HG02852 (cell line): ENCODE measurements around the gene EFNA2.
"Not testable (repeated sequence)": the region's sequence is repeated elsewhere in the genome, so short reads cannot be mapped to it uniquely, and the experiment has no call there.

Experiments used
- ATAC-seq: cut with Tn5 transposase; IDR thresholded peaks from one replicate; pipeline ENCODE4 v1.9.1; 2021; ENCODE audit warnings: mild to moderate bottlenecking, moderate library complexity; ENCODE audit not compliant: unreplicated experiment

The EFNA2 gene

GRCh38 chr19:1285737-1286360, at the start of gene EFNA2:
Gene EFNA2 (plus strand): TSS chr19:1285873. CDS start chr19:1286169, 296 bp downstream.
- ATAC-seq: no peak

DNA sequence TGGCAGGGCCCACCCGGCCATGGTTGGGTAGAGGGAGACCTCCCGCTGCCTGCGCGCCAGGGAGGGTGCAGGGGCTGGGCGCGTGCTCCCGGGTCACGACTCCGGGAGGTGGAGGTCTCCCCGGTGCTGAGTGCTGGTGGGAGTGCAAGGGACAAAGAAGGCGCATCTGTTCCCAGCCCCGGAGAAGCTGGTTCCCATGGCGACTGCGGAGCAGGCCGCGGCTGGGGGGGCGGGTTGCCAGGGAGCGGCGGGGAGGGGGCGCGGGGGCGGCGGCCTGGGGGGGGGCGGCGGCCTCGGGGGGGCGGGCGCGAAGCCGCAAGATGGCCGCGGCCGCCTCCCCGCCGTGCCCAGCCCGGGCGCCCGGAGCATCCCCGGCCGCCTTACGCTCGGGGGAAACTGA, 49.1 kb upstream of the EFNA2 start:
- no peak for ATAC-seq

DNA sequence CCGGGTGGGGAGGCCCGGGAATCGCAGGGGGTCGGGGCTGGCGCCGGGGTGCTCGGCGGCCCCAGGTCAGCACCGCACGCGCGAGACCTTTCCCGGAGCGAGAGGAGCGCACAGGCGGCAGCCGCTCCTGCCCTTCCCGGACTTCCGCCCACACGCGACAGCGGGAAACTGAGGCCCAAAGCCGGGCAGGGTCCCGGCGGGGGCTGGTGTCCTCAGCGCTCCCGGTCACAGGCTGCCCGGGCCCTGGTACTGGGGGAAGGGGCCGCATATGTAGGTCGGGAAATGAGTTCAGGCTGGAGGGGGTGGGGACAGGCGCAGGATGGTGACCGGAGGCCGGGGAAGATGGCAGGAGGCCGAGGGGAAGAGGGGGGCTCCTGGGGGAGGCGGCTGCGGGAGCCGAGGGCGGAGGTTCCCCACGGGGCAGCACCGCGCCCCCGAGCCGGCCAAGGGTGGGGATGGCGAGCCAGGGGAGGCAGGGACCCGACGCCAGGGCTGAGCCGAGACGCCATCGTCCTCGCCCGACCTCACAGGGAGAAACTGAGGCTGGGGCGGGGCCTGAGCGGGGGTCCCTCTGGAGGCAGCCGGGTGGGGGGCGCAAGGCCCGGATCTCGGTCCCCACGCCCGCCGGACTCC, 48.5 kb upstream of the EFNA2 start:
- ATAC-seq: no peak

GRCh38 chr19:1237754-1238368, 47.8 kb upstream of the EFNA2 start, which contains the start of gene CBARP:
Gene CBARP (minus strand): TSS chr19:1238005. CDS start chr19:1236100, 1,905 bp downstream.
- no peak for ATAC-seq

- no peak for ATAC-seq
These were observed 47.0 kb upstream of the EFNA2 start for GRCh38 chr19:1238369-1239303.

- ATAC-seq: no peak
These were observed 46.3 kb upstream of the EFNA2 start for GRCh38 chr19:1239420-1239795.

DNA sequence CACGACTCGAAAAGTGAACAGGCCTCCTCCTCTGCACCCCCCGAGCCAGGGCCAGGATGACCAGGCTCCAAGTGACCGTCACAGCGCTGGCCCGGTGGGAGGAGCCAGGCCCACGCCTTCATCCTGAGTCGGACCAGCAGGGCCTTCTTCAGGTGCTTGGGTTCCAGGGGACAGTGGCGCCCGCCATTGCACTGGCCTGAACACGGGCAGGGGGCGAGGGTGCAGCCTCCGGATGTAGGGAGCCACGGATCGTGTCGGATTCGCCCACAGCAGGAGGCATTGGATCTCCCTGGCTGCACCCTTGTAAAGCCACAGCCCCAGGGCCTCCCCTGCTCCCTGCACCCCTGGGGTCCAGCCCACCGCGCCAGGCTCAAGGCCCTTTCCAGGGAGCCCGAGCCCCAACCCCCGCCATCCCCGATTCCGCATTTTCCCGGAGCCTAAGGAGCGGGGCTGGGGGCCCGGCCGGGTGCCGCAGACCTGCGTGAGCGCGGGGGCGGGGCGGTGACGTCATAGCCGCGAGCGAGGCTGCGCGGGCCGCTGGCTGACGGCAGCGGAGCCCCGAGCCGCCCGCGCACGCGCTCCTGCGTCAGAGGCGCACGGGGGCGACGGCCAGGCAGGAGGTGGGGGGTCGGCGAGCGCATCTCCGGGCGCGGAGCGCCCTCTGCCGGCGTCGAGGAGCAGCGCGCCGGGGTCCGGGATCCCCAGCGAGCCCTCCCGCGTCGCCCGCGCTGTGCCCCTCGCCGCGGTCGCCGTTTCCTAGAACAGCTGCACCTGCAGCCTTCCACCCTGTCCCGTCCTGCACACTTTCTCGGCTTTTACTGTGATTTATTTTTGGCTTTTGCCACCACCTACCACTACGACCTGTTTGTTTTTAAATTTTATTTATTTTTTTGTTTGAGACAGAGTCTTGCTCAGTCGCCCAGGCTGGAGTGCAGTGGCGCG, 45.6 kb upstream of the EFNA2 start:
- ATAC-seq: peak; percentile 37

- ATAC-seq: no peak
These were observed 44.7 kb upstream of the EFNA2 start for GRCh38 chr19:1240925-1241324.

DNA sequence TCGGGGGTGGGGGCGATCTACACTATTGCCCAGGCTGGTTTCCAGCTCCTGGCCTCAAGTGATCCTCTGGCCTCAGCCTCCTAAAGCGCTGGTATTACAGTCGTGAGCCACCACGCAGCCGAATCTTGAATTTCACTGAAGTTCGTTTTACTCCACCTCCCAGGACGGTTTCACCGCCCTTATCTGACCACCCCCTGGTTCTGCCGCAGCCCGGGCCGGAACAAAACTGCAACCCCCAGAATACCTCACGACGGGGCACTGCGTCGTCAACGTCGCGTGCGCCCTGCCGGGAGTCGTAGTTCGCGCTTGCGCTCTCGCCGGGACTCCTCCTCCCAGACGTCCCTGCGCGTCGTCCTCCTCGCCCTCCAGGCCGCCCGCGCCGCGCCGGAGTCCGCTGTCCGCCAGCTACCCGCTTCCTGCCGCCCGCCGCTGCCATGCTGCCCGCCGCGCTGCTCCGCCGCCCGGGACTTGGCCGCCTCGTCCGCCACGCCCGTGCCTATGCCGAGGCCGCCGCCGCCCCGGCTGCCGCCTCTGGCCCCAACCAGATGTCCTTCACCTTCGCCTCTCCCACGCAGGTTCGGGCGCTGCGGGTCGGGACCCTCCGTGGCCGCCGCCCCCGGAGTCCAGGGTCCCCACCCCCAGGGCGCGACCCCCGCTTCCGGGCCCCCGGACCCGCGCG, 44.1 kb upstream of the EFNA2 start, which contains the start of gene ATP5F1D:
Gene ATP5F1D (plus strand): TSS at position 335 of the 679 bp plus-strand sequence. CDS start 100 bp downstream, at position 435.
- ATAC-seq: peak; percentile 52

DNA sequence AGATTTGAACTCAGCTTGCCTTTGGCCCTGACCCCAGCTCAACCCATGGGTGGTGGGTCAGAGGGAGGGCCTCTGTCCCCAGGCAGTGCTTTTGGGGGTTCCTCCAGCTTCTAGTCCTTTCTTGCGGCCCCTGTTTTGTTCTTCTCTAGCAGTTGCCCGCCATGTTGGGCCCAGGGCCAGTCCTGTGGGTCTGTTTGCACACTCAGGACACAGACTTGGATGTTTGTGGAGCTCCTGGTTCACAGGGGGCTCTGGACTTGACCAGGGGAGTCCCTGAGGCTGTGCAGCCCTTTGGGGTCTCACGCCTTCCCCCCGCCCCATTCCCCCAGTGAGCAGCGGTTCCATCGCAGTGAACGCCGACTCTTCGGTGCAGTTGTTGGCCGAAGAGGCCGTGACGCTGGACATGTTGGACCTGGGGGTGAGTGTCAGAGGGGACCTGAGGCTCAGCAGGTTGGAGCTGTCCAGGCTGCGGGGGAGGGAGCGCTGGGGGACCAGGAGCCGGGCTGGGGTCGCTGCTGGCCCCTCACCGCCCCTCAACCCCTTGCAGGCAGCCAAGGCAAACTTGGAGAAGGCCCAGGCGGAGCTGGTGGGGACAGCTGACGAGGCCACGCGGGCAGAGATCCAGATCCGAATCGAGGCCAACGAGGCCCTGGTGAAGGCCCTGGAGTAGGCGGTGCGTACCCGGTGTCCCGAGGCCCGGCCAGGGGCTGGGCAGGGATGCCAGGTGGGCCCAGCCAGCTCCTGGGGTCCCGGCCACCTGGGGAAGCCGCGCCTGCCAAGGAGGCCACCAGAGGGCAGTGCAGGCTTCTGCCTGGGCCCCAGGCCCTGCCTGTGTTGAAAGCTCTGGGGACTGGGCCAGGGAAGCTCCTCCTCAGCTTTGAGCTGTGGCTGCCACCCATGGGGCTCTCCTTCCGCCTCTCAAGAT, 41.6 kb upstream of the EFNA2 start:
- no peak for ATAC-seq

GRCh38 chr19:1244693-1245451, 40.8 kb upstream of the EFNA2 start:
- ATAC-seq: no peak

- ATAC-seq: no peak
These were observed 40.0 kb upstream of the EFNA2 start for GRCh38 chr19:1245494-1246264.

GRCh38 chr19:1246265-1247087, 39.2 kb upstream of the EFNA2 start:
- not testable (repeated sequence) for ATAC-seq

DNA sequence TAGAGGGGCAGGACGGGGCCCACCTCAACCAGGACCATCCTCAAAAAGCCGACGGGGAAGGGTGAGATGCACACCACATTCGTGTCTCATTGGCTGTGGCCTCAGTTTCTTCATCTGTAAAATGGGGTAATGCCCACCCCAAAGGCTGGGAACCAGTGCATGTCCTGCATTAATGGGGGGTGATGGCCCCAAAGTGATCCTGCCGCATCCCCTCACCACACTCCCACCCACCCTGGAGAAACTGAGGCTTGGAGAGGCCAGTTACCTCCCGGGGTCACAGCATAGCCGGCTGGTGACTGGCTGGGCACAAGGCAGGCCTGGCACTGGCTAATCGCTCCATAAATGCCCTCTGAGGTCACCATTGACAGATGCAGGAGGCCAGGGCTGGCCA, 37.9 kb upstream of the EFNA2 start:
- ATAC-seq: no peak

- peak; percentile 4 for ATAC-seq
These were observed 37.4 kb upstream of the EFNA2 start, which contains the start of gene MIDN for GRCh38 chr19:1248139-1248785. Gene MIDN (plus strand): TSS chr19:1248583. CDS start chr19:1250297, 1,714 bp downstream.
